Caki2 (cell line): ENCODE measurements around the gene FHL5. TPM values are rescaled to one million over a fixed set of nuclear protein-coding genes. Genes with fewer than 3 reads are reported as not detected.
"Not testable (repeated sequence)": the region's sequence is repeated elsewhere in the genome, so short reads cannot be mapped to it uniquely, and the experiment has no call there.

Experiments used
- DNase-seq: peaks from one replicate; pipeline ENCODE4 v3.0.0-alpha.2; 2015; ENCODE audit warnings: low read depth
- in situ Hi-C: cut with HindIII; loops from 2 replicates; pipeline ENCODE4 v1.10.0; 2016; ENCODE audit warnings: low sequenced_read_pairs, low pct_unique_long_range_greater_than_20kb, mixed read lengths
- total RNA-seq: library from RNA; depleted of rRNA; stranded (reverse); fragments of >200 nt; shearing (Covaris generic); gene quantifications from 2 replicates; pipeline ENCODE4 v1.2.3, GENCODE V29; 2014; ENCODE audit warnings: low replicate concordance; rRNA removed

Gene FHL5
- not detected in 2 replicates for total RNA-seq

DNA sequence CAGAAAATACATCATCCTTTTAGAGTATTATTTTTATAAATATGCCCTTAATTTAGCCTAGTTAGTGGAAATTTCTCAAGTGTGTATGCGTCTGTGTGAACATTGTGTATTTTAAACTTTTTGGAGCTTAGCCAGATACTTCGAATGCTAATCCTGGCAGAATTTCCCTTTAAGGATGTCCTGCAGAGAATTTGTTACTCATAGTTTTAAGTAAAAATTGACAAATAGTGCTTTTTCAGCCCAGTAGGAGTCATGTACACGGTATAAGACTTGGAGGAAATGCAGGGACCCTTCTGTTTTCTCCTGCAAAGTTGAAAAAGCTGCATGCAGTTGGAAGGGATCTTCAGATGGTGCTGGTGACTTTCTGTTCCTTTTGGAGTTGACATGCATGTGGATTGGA lies at the start of gene FHL5:
Gene FHL5, plus strand, starts transcription at position 243 of the 400 bp plus-strand sequence. CDS start 40,486 bp downstream, outside the sequence.
- in situ Hi-C loops = no loop called here
- no peak for DNase-seq

- in situ Hi-C loops = no loop called here
- DNase-seq = peak; percentile 45
Measured at GRCh38 chr6:96520171-96521115, 42.5 kb upstream of the FHL5 start.

DNA sequence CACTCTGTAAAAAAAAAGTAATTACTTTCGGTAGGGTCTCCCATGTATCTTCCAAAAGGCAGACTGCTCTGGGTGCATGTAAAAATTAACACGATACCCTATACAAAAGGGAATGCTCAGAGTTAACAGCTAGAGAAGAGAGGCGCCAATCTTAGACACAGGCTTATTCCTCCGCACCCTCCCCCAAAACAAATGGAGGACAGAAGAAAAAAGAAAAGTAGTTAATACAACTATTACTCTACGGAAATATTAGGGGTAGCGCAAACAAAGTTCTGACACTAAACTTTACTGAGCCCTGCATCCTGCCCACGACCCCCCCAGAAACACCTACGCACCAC lies 41.7 kb upstream of the FHL5 start:
- in situ Hi-C loops = no loop called here
- DNase-seq = no peak

GRCh38 chr6:96521644-96522464 lies 41.1 kb upstream of the FHL5 start, which contains the start of gene UFL1:
TSS of gene UFL1 (plus strand) at chr6:96521806. CDS start at chr6:96521874, 68 bp downstream.
- peak; percentile 89 for DNase-seq
- in situ Hi-C loops = no loop called here

- no peak for DNase-seq
- in situ Hi-C loops = no loop called here
Measured at GRCh38 chr6:96522465-96523009, 40.4 kb upstream of the FHL5 start.

DNA sequence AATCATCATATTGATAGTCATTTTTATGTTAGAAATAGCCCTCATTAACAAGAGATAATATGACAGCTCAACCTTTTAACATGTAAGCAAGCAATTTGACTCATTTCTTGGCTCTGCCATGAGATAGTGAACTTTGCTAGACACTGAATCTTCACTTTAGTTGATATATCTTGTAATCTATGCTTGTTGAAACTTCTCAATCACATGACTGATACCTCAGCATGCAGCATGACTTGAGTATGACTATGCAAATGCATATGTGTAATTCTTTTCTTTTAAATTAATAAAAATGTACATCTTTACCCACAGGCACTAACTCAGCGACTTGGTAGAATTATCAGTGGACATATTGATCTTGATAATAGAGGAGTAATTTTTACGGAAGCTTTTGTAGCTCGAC lies 34.7 kb upstream of the FHL5 start:
- in situ Hi-C loops = no loop called here

DNA sequence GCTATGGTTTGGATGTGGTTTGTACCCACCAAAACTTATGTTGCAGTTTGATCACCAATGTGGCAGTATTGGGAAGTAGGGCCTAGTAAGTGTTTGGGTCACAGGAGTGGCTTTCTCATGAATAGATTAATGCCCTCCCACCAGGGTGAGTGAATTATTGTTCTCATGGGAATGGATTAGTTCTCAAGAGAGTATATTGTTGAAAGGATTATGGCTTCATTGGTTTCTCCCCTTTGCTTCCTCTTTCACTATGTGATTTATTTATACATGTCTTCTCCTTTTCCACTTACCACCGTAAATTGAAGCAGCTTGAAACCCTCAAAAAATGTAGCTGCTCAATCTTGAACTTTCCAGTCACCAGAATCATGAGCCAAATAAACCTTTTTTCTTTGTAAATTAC lies 30.5 kb upstream of the FHL5 start:
- in situ Hi-C loops = no loop called here
- DNase-seq = no peak

More for the DNA sequence above, 34.7 kb upstream of the FHL5 start:
- no peak for DNase-seq

DNA sequence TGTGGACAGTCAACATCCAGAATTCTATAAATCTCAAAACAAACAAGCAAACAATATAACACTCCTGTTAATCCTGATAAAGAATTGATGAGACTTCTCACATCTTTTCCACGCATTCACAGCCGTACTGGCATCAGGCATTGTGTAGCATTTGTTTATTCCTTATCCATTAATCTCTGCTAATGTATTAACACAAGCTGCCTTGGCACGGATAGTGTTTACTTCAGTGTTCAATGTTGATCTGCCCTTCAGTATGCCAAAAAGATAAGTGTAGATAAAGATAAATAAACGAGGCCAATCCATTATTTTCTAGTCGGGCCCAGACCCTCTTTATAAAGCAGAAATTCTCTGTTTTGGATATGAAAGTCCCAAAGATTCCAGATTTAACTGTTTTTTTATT lies 25.2 kb upstream of the FHL5 start:
- no peak for DNase-seq
- in situ Hi-C loops = no loop called here

DNA sequence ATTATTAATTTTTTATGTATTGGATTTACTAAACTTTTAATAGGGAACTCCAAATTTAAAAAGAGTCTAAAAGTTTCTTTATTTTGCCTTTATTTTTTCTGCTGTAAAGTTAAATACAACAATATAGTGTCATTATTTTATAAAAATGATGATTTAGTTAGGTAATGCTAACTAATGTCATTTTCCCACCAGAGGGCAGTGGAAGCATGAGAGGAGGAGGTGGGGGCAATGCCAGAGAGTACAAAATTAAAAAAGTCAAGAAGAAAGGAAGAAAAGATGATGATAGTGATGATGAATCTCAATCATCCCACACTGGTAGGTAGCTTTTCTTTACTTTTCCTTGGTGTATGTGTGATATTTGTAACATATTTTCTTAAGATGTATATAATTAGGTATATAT lies 20.2 kb upstream of the FHL5 start:
- no peak for DNase-seq
- in situ Hi-C loops = no loop called here

DNA sequence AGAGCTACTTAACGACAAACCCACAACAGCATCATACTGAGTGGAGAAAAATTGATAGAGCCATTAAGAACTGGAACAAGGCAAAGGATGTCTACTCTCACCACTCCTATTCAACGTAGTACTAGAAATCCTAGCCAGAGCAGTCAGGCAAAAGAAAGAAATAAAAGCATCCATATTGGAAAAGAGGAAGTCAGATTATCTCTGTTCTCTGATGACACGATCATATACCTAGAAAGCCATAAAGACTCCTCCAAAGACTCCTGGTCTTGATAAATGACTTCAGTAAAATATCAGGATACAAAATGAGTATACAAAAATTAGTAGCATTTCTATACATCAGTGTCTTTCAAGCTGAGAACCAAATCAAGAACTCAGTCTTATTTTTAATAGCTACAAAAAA lies 17.0 kb upstream of the FHL5 start:
- no peak for DNase-seq
- in situ Hi-C loops = no loop called here

GRCh38 chr6:96547654-96548053 lies 15.3 kb upstream of the FHL5 start:
- in situ Hi-C loops = no loop called here
- DNase-seq = no peak

- no peak for DNase-seq
- in situ Hi-C loops = no loop called here
Measured at GRCh38 chr6:96554558-96554957, 8.4 kb upstream of the FHL5 start.

GRCh38 chr6:96559740-96560139 lies 3.2 kb upstream of the FHL5 start:
- DNase-seq, in situ Hi-C loops: not testable (repeated sequence)

- DNase-seq = no peak
- in situ Hi-C loops = no loop called here
Measured at GRCh38 chr6:96563853-96564252, 925 bp downstream of the FHL5 start.

DNA sequence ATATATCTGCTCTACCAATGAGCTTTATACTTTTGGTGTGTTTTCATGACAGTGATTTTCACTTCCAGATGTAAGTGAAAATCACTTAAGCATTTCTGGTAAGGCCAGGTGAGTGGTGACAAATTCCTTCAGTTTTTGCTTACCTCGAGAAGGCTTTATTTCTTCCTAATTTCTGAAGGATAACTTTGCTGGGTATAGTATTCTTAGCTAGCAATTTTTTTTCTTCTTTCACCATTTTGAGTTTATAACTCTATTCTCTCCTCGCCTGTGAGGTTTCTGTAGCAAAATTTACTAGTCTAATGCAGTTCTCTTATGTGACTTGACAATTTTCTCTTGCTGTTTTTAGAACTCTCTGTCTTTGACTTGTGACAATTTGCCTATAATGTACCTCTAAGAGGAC lies 7.1 kb downstream of the FHL5 start:
- in situ Hi-C loops = no loop called here
- no peak for DNase-seq

- in situ Hi-C loops = no loop called here
- no peak for DNase-seq
Measured at GRCh38 chr6:96571551-96571950, 8.6 kb downstream of the FHL5 start.

DNA sequence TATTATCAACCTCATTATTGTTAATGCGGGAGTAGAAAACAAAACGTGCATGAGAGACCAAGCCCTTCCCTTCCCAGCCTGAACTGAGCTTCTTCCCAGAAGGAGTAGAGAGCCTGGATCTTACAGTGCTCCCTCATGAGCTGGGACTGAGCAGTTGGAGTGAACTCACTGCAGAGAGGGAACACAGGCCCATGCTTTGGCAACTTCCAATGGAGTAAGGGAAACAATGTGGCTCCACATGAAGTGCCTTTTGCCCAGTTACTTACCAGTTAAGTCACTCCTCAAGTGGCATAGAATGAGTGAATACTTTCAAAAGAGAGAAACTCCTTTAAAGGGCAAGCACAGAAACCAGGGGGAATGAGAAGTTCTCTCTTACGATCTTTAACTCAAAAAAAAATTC lies 12.4 kb downstream of the FHL5 start:
- no peak for DNase-seq
- in situ Hi-C loops = no loop called here

- in situ Hi-C loops = no loop called here
- DNase-seq = no peak
Measured at GRCh38 chr6:96576221-96576620, 13.3 kb downstream of the FHL5 start.

- in situ Hi-C loops = no loop called here
- DNase-seq = no peak
Measured at GRCh38 chr6:96582021-96582420, 19.1 kb downstream of the FHL5 start.
